ENCODE measurements around the gene SAMD4A.

- TF ChIP-seq, protein P1, sequence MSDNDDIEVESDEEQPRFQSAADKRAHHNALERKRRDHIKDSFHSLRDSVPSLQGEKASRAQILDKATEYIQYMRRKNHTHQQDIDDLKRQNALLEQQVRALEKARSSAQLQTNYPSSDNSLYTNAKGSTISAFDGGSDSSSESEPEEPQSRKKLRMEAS (IDR thresholded peaks at IDR 0.05): no peak
- TF ChIP-seq TEAD4 (IDR thresholded peaks at IDR 0.05) (no peak), CEBPB (IDR thresholded peaks at IDR 0.05) (no peak), EGR1 (IDR thresholded peaks at IDR 0.05) (no peak), NFIC (IDR thresholded peaks at IDR 0.05) (no peak), TAF1 (IDR thresholded peaks at IDR 0.05; ENCODE audit: low read depth) (no peak), EP300 (IDR thresholded peaks at IDR 0.05; ENCODE audit: borderline replicate concordance) (no peak), YY1 (IDR thresholded peaks at IDR 0.05; ENCODE audit: low read depth) (no peak), CREB1 (IDR thresholded peaks at IDR 0.05; ENCODE audit: low read depth) (no peak), FOXM1 (IDR thresholded peaks at IDR 0.05; ENCODE audit: borderline replicate concordance, low read depth) (no peak)
- TF ChIP-seq, protein P2, sequence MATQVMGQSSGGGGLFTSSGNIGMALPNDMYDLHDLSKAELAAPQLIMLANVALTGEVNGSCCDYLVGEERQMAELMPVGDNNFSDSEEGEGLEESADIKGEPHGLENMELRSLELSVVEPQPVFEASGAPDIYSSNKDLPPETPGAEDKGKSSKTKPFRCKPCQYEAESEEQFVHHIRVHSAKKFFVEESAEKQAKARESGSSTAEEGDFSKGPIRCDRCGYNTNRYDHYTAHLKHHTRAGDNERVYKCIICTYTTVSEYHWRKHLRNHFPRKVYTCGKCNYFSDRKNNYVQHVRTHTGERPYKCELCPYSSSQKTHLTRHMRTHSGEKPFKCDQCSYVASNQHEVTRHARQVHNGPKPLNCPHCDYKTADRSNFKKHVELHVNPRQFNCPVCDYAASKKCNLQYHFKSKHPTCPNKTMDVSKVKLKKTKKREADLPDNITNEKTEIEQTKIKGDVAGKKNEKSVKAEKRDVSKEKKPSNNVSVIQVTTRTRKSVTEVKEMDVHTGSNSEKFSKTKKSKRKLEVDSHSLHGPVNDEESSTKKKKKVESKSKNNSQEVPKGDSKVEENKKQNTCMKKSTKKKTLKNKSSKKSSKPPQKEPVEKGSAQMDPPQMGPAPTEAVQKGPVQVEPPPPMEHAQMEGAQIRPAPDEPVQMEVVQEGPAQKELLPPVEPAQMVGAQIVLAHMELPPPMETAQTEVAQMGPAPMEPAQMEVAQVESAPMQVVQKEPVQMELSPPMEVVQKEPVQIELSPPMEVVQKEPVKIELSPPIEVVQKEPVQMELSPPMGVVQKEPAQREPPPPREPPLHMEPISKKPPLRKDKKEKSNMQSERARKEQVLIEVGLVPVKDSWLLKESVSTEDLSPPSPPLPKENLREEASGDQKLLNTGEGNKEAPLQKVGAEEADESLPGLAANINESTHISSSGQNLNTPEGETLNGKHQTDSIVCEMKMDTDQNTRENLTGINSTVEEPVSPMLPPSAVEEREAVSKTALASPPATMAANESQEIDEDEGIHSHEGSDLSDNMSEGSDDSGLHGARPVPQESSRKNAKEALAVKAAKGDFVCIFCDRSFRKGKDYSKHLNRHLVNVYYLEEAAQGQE (IDR thresholded peaks at IDR 0.05; ENCODE audit: low read depth): no peak
Measured at GRCh38 chr14:54568821-54569595, 2.1 kb downstream of the SAMD4A start.

All from Ishikawa (cell line).